Right lobe of liver (tissue), 6 donors: ENCODE data around the gene FUT4. TPM values are rescaled to one million over a fixed set of nuclear protein-coding genes. Genes with fewer than 3 reads are reported as not detected.
"Not testable (repeated sequence)": the region's sequence is repeated elsewhere in the genome, so short reads cannot be mapped to it uniquely, and the experiment has no call there.

ENCODE experiments used
- ATAC-seq, 4 donors: fragments of 200-7000 bp; cut with Tn5 transposase; one replicate each; pipeline ENCODE4 v1.9.1; 2020; ENCODE audit warnings: mild to moderate bottlenecking in 4 of 4, moderate library complexity in 4 of 4
- DNase-seq, 3 donors: peaks; one replicate each; pipeline ENCODE4 v3.0.0-alpha.2; 2020
- H3K27ac ChIP-seq, 3 donors: fragments of 200-600 bp; one replicate each; pipeline ENCODE4 v1.8.0; 2022
- H3K27me3 ChIP-seq, 2 donors: fragments of 200-600 bp; one replicate each; pipeline ENCODE4 v1.8.0; 2022
- H3K36me3 ChIP-seq, 4 donors: fragments of 200-600 bp; sonication (generic) in 1 of 4; one replicate each; pipeline versions ENCODE4 v1.5.1 to v1.8.0; 2017 to 2022; ENCODE audit warnings: control low read depth in 1 of 4
- H3K4me1 ChIP-seq, 4 donors: fragments of 200-600 bp; sonication (generic) in 1 of 4; one replicate each; pipeline versions ENCODE4 v1.5.1 to v1.8.0; 2017 to 2022; ENCODE audit warnings: control low read depth in 1 of 4
- H3K4me3 ChIP-seq, 3 donors: fragments of 200-600 bp; one replicate each; pipeline ENCODE4 v1.8.0; 2022
- H3K9me3 ChIP-seq, 4 donors: fragments of 200-600 bp; sonication (generic) in 1 of 4; one replicate each; pipeline versions ENCODE4 v1.5.1 to v1.8.0; 2017 to 2022; ENCODE audit warnings: control low read depth in 1 of 4
- POLR2A ChIP-seq: fragments of 450-650 bp; IDR thresholded peaks from one replicate; pipeline ENCODE4 v1.6.1; 2017; ENCODE audit warnings: antibody characterized with exemption, mild to moderate bottlenecking
- WGBS: methylation state at CpG from one replicate; pipeline ENCODE4 v1.1.6; 2018; ENCODE audit warnings: low coverage, low lambda C conversion rate; ENCODE audit not compliant: insufficient coverage; ENCODE audit errors: missing lambda C conversion rate; 5-methylcytosine and 5-hydroxymethylcytosine counted together
- intact Hi-C, 2 donors: fragments of 100-400 bp; cut with DNase I; formaldehyde crosslinking; loops; one replicate each; pipeline versions ENCODE4 v1.11.2 to v1.14.1; 2022
- total RNA-seq, 6 experiments: library from RNA; depleted of rRNA in 2 of 6; stranded (reverse); fragments of >200 nt in 2 of 6; fragmentation: NEBNext Ultra II Directional in 3 of 6; extraction: Animal tissue kit (Norgen Biotek cat#: 25700) in 3 of 6; gene quantifications; one replicate each; pipeline versions ENCODE4 v1.1.0 to v1.2.4, GENCODE V29; 2016 to 2023
- TF ChIP-seq, protein P1 (sequence below), 4 donors: fragments of 200-600 bp in 3 of 4; fragments of 450-650 bp in 1 of 4; IDR thresholded peaks; one replicate each; pipeline versions ENCODE4 v1.5.1 to v1.8.0; 2016 to 2022; ENCODE audit warnings: antibody characterized with exemption in 4 of 4, mild to moderate bottlenecking in 2 of 4
- donor health status: DM: no; HTN: yes; CAD: no.
- donor health status: DM: no; HTN: no; CAD: no.
- donor health status: DM: no; HTN: no; CAD: no.
- donor health status: DM: no; HTN: yes; CAD: no.
- donor health status: DM: no; HTN: yes; CAD: no.

FUT4 gene
- total RNA-seq, 6 experiments from 2014 or later = 0.90 to 3.1 (median 2.0) TPM

GRCh38 chr11:94563848-94564467 is 20.2 kb downstream of the FUT4 start:
- intact Hi-C loops = no loop called here
- no peak for DNase-seq
- Histone ChIP-seq H3K36me3 (no peaks in the 10 kb centered on the region), H3K4me3 (no peak overlapping the region), H3K9me3 (no peaks in the 10 kb centered on the region), H3K4me1 (no peaks in the 10 kb centered on the region), H3K27ac (no peak overlapping the region), H3K27me3 (no peaks in the 10 kb centered on the region)
- ATAC-seq = no peak
- WGBS = 67% methylated on average over 5 of the region's 8 CpGs
- TF ChIP-seq, protein P1, sequence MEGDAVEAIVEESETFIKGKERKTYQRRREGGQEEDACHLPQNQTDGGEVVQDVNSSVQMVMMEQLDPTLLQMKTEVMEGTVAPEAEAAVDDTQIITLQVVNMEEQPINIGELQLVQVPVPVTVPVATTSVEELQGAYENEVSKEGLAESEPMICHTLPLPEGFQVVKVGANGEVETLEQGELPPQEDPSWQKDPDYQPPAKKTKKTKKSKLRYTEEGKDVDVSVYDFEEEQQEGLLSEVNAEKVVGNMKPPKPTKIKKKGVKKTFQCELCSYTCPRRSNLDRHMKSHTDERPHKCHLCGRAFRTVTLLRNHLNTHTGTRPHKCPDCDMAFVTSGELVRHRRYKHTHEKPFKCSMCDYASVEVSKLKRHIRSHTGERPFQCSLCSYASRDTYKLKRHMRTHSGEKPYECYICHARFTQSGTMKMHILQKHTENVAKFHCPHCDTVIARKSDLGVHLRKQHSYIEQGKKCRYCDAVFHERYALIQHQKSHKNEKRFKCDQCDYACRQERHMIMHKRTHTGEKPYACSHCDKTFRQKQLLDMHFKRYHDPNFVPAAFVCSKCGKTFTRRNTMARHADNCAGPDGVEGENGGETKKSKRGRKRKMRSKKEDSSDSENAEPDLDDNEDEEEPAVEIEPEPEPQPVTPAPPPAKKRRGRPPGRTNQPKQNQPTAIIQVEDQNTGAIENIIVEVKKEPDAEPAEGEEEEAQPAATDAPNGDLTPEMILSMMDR (IDR thresholded peaks at IDR 0.05) = no peak
- no peak for TF ChIP-seq POLR2A

- DNase-seq = no peak
- H3K4me3 ChIP-seq = no peak within 1 kb of the TSS
- H3K36me3 ChIP-seq = no peaks in the 10 kb centered on the region
- 93% methylated on average over 12 of the region's 25 CpGs for WGBS
- no peaks in the 10 kb centered on the region for H3K9me3 ChIP-seq
- no peaks in the 10 kb centered on the region for H3K27me3 ChIP-seq
- TF ChIP-seq, protein P1 (IDR thresholded peaks at IDR 0.05) = no peak
- TF ChIP-seq POLR2A = no peak
- H3K4me1 ChIP-seq = no peaks in the 10 kb centered on the region
- no peak for ATAC-seq
- intact Hi-C loops = no loop called here
- no peak within 1 kb of the TSS for H3K27ac ChIP-seq
These were observed 23.5 kb downstream of the FUT4 start, which contains the start of gene PIWIL4 for GRCh38 chr11:94567181-94567670. PIWIL4 (plus strand) TSS chr11:94567368; CDS start chr11:94567519, 151 bp downstream.

DNA sequence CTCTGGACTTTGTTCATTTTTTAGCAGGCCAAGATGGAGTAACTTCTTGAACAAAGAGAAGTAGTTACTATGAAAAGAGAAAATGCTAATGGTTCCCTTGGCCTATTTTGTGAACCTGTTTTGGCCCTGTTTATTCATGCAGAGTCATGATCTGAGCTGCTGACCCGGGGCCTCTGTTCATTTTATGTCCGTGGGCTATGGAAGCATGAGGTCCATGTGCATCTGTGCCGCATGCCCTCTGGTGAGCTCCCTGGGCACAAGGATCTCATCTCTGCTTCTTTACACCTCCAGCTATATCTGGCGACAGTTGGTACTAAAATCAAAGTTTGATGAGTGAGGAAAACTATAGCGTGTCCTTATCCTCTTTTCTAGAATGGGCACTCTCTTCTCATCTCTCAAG is 24.5 kb downstream of the FUT4 start:
- intact Hi-C loops = no loop called here
- H3K9me3 ChIP-seq = no peaks in the 10 kb centered on the region
- no peak overlapping the region for H3K27ac ChIP-seq
- H3K27me3 ChIP-seq = no peaks in the 10 kb centered on the region
- ATAC-seq (no peak), DNase-seq (no peak)
- H3K4me3 ChIP-seq = no peak overlapping the region
- no peaks in the 10 kb centered on the region for H3K4me1 ChIP-seq
- no peak for TF ChIP-seq POLR2A
- TF ChIP-seq, protein P1 (IDR thresholded peaks at IDR 0.05) = no peak
- 89% methylated on average over 5 of the region's 5 CpGs for WGBS
- H3K36me3 ChIP-seq = no peaks in the 10 kb centered on the region

DNA sequence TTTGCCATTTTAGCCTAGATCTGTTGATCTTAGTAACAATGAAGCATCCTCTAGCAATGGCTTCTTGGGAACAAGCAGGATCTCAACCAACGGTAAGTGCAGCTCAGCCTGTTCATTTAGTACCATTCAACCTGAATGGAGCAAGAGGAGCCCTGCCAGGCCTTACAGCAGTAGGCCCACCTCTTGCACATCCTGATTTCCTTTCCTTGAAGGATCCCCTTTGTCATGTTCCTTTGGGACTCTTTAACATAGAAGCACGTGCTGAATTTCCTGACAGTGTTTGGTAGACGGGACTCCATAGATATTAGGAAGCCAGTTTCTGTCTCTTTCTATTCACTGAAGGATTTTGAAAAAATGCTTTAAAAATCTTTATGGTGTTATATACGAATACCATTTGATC is 25.0 kb downstream of the FUT4 start:
- Histone ChIP-seq H3K36me3 (no peaks in the 10 kb centered on the region), H3K27ac (no peak overlapping the region), H3K27me3 (no peaks in the 10 kb centered on the region), H3K4me1 (no peaks in the 10 kb centered on the region), H3K9me3 (no peaks in the 10 kb centered on the region), H3K4me3 (no peak overlapping the region)
- TF ChIP-seq POLR2A = no peak
- DNase-seq (no peak), ATAC-seq (no peak)
- WGBS = 70% methylated on average over 4 of the region's 4 CpGs
- intact Hi-C loops = no loop called here

DNA sequence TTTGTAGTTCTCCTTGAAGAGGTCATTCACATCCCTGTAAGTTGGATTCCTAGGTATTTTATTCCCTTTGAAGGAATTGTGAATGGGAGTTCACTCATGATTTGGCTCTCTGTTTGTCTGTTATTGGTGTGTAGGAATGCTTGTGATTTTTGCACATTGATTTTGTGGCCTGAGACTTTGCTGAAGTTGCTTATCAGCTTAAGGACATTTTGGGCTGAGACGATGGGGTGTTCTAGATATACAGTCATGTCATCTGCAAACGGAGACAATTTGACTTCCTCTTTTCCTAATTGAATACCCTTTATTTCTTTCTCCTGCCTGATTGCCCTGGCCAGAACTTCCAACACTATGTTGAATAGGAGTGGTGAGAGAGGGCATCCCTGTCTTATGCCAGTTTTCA is 29.3 kb downstream of the FUT4 start:
- intact Hi-C loops, H3K36me3 ChIP-seq, H3K27ac ChIP-seq, ATAC-seq, H3K4me1 ChIP-seq, DNase-seq, H3K9me3 ChIP-seq, H3K4me3 ChIP-seq, H3K27me3 ChIP-seq: not testable (repeated sequence)
- WGBS = 27% methylated on average over 2 of the region's 2 CpGs
